B cell (primary cell): Measurements from ENCODE around the gene ARMC12. TPM values are rescaled to one million over a fixed set of nuclear protein-coding genes. Genes with fewer than 3 reads are reported as not detected.

Experiments
- ATAC-seq: fragments of 200-7000 bp; cut with Tn5 transposase; one replicate; pipeline ENCODE4 v1.10.0; 2021; ENCODE audit warnings: low read depth, mild to moderate bottlenecking, moderate number of reproducible peaks, moderate library complexity
- CTCF ChIA-PET: fragments of 350-600 bp; sonication (Branson Sonifier 250); formaldehyde crosslinking; loops from one replicate; lab custom pipeline; 2021; ENCODE audit warnings: antibody characterized with exemption, inconsistent platforms; lab: Charles Lee
- POLR2A ChIA-PET: fragments of 350-600 bp; sonication (Branson Sonifier 250); formaldehyde crosslinking; loops from one replicate; lab custom pipeline; 2021; ENCODE audit warnings: antibody characterized with exemption; lab: Charles Lee
- DNase-seq: peaks from one replicate; pipeline ENCODE4 v3.0.0; 2013
- H2AFZ ChIP-seq: 2 replicates; pipeline ENCODE4 v1.6.1; 2012; ENCODE audit warnings: mild to moderate bottlenecking, low read depth, low read length; ENCODE audit not compliant: insufficient read depth, poor library complexity, severe bottlenecking
- H3K27ac ChIP-seq, 2 donors: 1 replicate in 1 of 2; 2 replicates in 1 of 2; pipeline ENCODE4 v1.5.1; 2012 to 2013; ENCODE audit warnings: low read length in 2 of 2, mild to moderate bottlenecking in 2 of 2, moderate library complexity in 1 of 2
- H3K27me3 ChIP-seq, 4 experiments: fragments of 200-600 bp in 1 of 4; sonication (generic) in 1 of 4; replicated peaks in 1 of 4; 1 replicate in 2 of 4; 2 replicates in 2 of 4; pipeline versions ENCODE4 v1.6.1 to v1.7.0; 2013 to 2016; ENCODE audit warnings: low read length in 3 of 4, mild to moderate bottlenecking in 2 of 4, mixed read lengths in 1 of 4, moderate library complexity in 1 of 4; ENCODE audit not compliant: insufficient read depth in 4 of 4, control insufficient read depth in 3 of 4; ENCODE audit errors: control extremely low read depth in 1 of 4
- H3K36me3 ChIP-seq, 2 experiments: replicated peaks in 1 of 2; 1 replicate in 1 of 2; 2 replicates in 1 of 2; pipeline versions ENCODE4 v1.6.1 to v1.7.1; 2013; ENCODE audit warnings: low read length in 1 of 2; ENCODE audit not compliant: insufficient read depth in 2 of 2, control insufficient read depth in 1 of 2; ENCODE audit errors: control extremely low read depth in 1 of 2, extremely low read depth in 1 of 2
- H3K4me1 ChIP-seq, 2 donors: fragments of 200-600 bp in 1 of 2; sonication (generic) in 1 of 2; 1 replicate in 1 of 2; 2 replicates in 1 of 2; pipeline versions ENCODE4 v1.5.1 to v1.6.1; 2013 to 2017; ENCODE audit warnings: low read length in 2 of 2; ENCODE audit not compliant: control insufficient read depth in 2 of 2, insufficient read depth in 2 of 2
- H3K4me2 ChIP-seq: replicated peaks from 2 replicates; pipeline ENCODE3; 2012; ENCODE audit warnings: mild to moderate bottlenecking, low read depth, low read length; ENCODE audit not compliant: poor library complexity, severe bottlenecking
- H3K4me3 ChIP-seq, 5 experiments: fragments of 200-600 bp in 1 of 5; sonication (generic) in 1 of 5; 1 replicate in 3 of 5; 2 replicates in 2 of 5; pipeline versions ENCODE4 v1.5.1 to v1.7.0; 2011 to 2016; ENCODE audit warnings: low read length in 4 of 5, mild to moderate bottlenecking in 4 of 5, low read depth in 2 of 5, control low read depth in 1 of 5, moderate library complexity in 1 of 5; ENCODE audit not compliant: insufficient read depth in 1 of 5; ENCODE audit errors: control extremely low read depth in 1 of 5, extremely low read depth in 1 of 5
- H3K79me2 ChIP-seq: fragments of 200-600 bp; sonication (generic); one replicate; pipeline ENCODE4 v1.6.0; 2016; ENCODE audit warnings: low read length; ENCODE audit not compliant: control insufficient read depth, insufficient read depth
- H3K9ac ChIP-seq: fragments of 200-600 bp; sonication (generic); 2 replicates; pipeline ENCODE4 v1.6.1; 2017; ENCODE audit warnings: mild to moderate bottlenecking, low read length, moderate library complexity
- H3K9me3 ChIP-seq, 3 donors: one replicate each; pipeline versions ENCODE4 v1.6.1 to v1.7.1; 2013; ENCODE audit warnings: low read length in 2 of 3; ENCODE audit not compliant: control insufficient read depth in 2 of 3, insufficient read depth in 1 of 3; ENCODE audit errors: control extremely low read depth in 1 of 3
- H4K20me1 ChIP-seq: 2 replicates; pipeline ENCODE4 v1.6.0; 2012; ENCODE audit warnings: mild to moderate bottlenecking, low read length; ENCODE audit not compliant: insufficient read depth, control insufficient read depth, poor library complexity, severe bottlenecking
- H3K27ac Mint-ChIP-seq: one replicate; pipeline ENCODE4 v1.8.0; 2021; ENCODE audit warnings: mixed read lengths
- H3K27me3 Mint-ChIP-seq: one replicate; pipeline ENCODE4 v1.8.0; 2021; ENCODE audit warnings: mixed read lengths
- H3K4me1 Mint-ChIP-seq: one replicate; pipeline ENCODE4 v1.8.0; 2021; ENCODE audit warnings: mixed read lengths
- H3K4me3 Mint-ChIP-seq: one replicate; pipeline ENCODE4 v1.8.0; 2021; ENCODE audit warnings: mixed read lengths
- H3K9me3 Mint-ChIP-seq: one replicate; pipeline ENCODE4 v1.8.0; 2022; ENCODE audit warnings: mixed read lengths; ENCODE audit not compliant: insufficient read depth
- CTCF ChIP-seq: fragments of 200-600 bp; IDR thresholded peaks from one replicate; pipeline ENCODE4 v1.8.0; 2022; ENCODE audit warnings: antibody characterized with exemption, mild to moderate bottlenecking
- EZH2 ChIP-seq: IDR thresholded peaks from 2 replicates; pipeline ENCODE4 v1.6.1; 2012; ENCODE audit warnings: borderline replicate concordance, low read depth, mild to moderate bottlenecking, moderate library complexity, low read length; ENCODE audit not compliant: insufficient read depth, poor library complexity, severe bottlenecking
- WGBS: methylation state at CpG from one replicate; pipeline ENCODE4 v1.1.5; 2013; ENCODE audit warnings: missing lambda C conversion rate; ENCODE audit not compliant: insufficient coverage; 5-methylcytosine and 5-hydroxymethylcytosine counted together
- intact Hi-C: fragments of 100-400 bp; cut with micrococcal nuclease; formaldehyde crosslinking; loops from one replicate; pipeline ENCODE4 v1.10.0; 2022
- polyA plus RNA-seq: library from polyadenylated mRNA; depleted of rRNA; stranded (reverse); fragments of >200 nt; gene quantifications from 2 replicates; pipeline ENCODE4 v1.2.3, GENCODE V29; 2012
- total RNA-seq, 2 donors: library from RNA; stranded (reverse); fragments of 120-200 nt in 1 of 2; gene quantifications; 1 replicate in 1 of 2; 2 replicates in 1 of 2; pipeline versions ENCODE4 v1.2.3 to v1.2.4, GENCODE V29; 2013 to 2022

The ARMC12 gene
- total and polyA plus RNA-seq, 2 donors (not counting 1 experiment from before 2014, with no cell fraction given) = 0.52 to 2.8 TPM

GRCh38 chr6:35729722-35730121 lies 7.1 kb upstream of the ARMC12 start:
- H3K9me3 ChIP-seq = no peaks in the 10 kb centered on the region
- H3K4me2 ChIP-seq = peak overlapping the region; percentile 24
- TF ChIP-seq EZH2 (no peak), CTCF (no peak)
- WGBS = 68% methylated on average over 2 of the region's 2 CpGs
- no peaks in the 10 kb centered on the region for H3K79me2 ChIP-seq
- H3K4me1 ChIP-seq = peaks cover 47 to 65% of the 10 kb centered on the region in 2 donors
- ChIA-PET CTCF (interaction anchor here (0.9 to 2.5 kb wide), 2 partner anchors 146 to 433 kb away, joined by 5 to 19 read pairs; no protein-coding TSS in a partner anchor), POLR2A (interaction anchor here (0.7 to 1.3 kb wide), 2 partner anchors 10 to 68 kb away, joined by 3 read pairs; no protein-coding TSS in a partner anchor)
- no peaks in the 10 kb centered on the region for H3K36me3 ChIP-seq
- no peak overlapping the region for H2AFZ ChIP-seq
- H3K9me3 Mint-ChIP-seq = no peaks in the 10 kb centered on the region
- no peaks in the 10 kb centered on the region for H4K20me1 ChIP-seq
- no peak overlapping the region for H3K4me3 ChIP-seq
- peak overlapping the region; percentile 74 for H3K27ac Mint-ChIP-seq
- no peak overlapping the region for H3K27ac ChIP-seq
- peaks cover 60% of the 10 kb centered on the region for H3K4me1 Mint-ChIP-seq
- H3K4me3 Mint-ChIP-seq = peak overlapping the region; percentile 48
- H3K27me3 ChIP-seq = peaks cover 0 to 17% (median 5%) of the 10 kb centered on the region in 4 experiments
- ATAC-seq (no peak), DNase-seq (no peak)
- no peak overlapping the region for H3K9ac ChIP-seq
- peaks cover 6% of the 10 kb centered on the region for H3K27me3 Mint-ChIP-seq
- intact Hi-C loops = loop anchor here (2.0 to 5.0 kb wide), 2 partner anchors 262 to 471 kb away; partner anchors contain the start of genes RPL10A and ZNF76

GRCh38 chr6:35730745-35731413 lies 6.0 kb upstream of the ARMC12 start:
- TF ChIP-seq EZH2 (no peak), CTCF (no peak)
- CTCF ChIA-PET = interaction anchor here (1.0 to 12.6 kb wide), 3 partner anchors 10 to 150 kb away, joined by 4 to 369 read pairs (median 11); partner anchors contain the start of gene FKBP5
- Mint-ChIP-seq H3K27ac (peak overlapping the region; percentile 96), H3K4me3 (peak overlapping the region; percentile 94), H3K4me1 (peaks cover 63% of the 10 kb centered on the region), H3K9me3 (no peaks in the 10 kb centered on the region), H3K27me3 (peaks cover 6% of the 10 kb centered on the region)
- peak overlapping the region; percentile 60 to 99 for H3K27ac ChIP-seq
- ATAC-seq = peak; percentile 1
- peaks cover 48 to 61% of the 10 kb centered on the region in 2 donors for H3K4me1 ChIP-seq
- no peaks in the 10 kb centered on the region for H3K36me3 ChIP-seq
- peak overlapping the region; percentile 51 for H3K9ac ChIP-seq
- peak overlapping the region; percentile 89 for H3K4me2 ChIP-seq
- H3K79me2 ChIP-seq = no peaks in the 10 kb centered on the region
- peak overlapping the region; percentile 40 for H2AFZ ChIP-seq
- no peaks in the 10 kb centered on the region for H4K20me1 ChIP-seq
- H3K9me3 ChIP-seq = no peaks in the 10 kb centered on the region
- POLR2A ChIA-PET = interaction anchor here (0.9 to 1.4 kb wide), 3 partner anchors 11 to 128 kb away, joined by 3 to 4 read pairs (median 3); no protein-coding TSS in a partner anchor
- no peak for DNase-seq
- H3K27me3 ChIP-seq = peaks cover 0 to 12% (median under 1%) of the 10 kb centered on the region in 4 experiments
- peak overlapping the region; percentile 49 to 99 (median 92) for H3K4me3 ChIP-seq
- WGBS = 3% methylated on average over 7 of the region's 15 CpGs
- intact Hi-C loops = loop anchor here (5.0 kb wide), 1 partner anchor 264 kb away; the partner anchor contains the start of gene RPL10A
